H4 (cell line): ENCODE data around the gene LBP. TPM values are rescaled to one million over a fixed set of nuclear protein-coding genes. Genes with fewer than 3 reads are reported as not detected.
A peak's percentile ranks its signal among the peaks of the same experiment; 100 is the strongest.
"Not testable (repeated sequence)": the region's sequence is repeated elsewhere in the genome, so short reads cannot be mapped to it uniquely, and the experiment has no call there.

ENCODE experiments used
- DNase-seq: peaks from one replicate; pipeline ENCODE4 v3.0.0-alpha.2; 2015; ENCODE audit warnings: low spot score
- total RNA-seq: library from RNA; depleted of rRNA; stranded (reverse); fragments of >200 nt; shearing (Covaris generic); gene quantifications from 2 replicates; pipeline ENCODE4 v1.2.3, GENCODE V29; 2014; rRNA removed

LBP gene
- total RNA-seq, 1 experiment from 2014 or later = 0.06 TPM

- not testable (repeated sequence) for DNase-seq
These were observed 49.6 kb downstream of the LBP start for GRCh38 chr20:38395751-38396395.

DNA sequence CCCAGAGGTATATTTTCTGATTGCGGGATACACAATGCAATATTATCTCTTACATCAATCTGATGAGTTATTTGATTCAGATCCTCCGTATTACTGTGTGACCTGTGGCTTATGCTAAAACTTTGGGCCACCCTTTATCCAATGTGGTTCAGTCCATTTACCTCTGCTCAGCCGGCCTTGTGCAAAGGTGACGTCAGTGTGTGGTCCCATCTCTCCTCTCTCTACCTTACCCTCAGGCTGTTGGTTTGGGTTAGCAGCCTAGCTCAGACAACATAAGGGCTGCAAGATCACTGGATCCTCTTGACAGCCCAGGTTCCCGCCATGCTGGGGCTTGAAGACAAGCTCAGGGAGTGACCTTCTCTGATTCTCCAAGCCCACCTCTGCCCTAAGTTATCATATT lies 55.8 kb downstream of the LBP start:
- DNase-seq = no peak

DNA sequence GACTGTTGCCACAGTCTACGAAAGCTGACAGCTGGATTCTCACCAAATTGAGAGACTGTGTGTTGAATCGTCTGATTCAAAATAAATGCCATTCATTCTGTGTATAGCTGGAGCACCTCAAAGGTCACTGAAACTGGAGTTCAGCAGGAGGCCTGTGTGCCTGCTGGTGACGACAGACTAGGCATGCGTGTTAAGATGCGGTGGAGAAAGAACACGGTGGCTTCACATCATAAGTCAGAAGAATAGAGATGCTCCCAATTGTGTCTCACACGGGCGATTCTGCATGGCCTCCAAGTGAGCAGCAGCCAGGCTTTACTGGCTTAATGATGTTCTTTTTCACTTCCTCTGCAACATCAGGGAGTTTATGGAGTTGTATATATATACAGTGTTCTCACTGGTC lies 56.5 kb downstream of the LBP start:
- DNase-seq = no peak

GRCh38 chr20:38404016-38404415 lies 57.7 kb downstream of the LBP start:
- no peak for DNase-seq

- no peak for DNase-seq
These were observed 58.9 kb downstream of the LBP start for GRCh38 chr20:38405132-38405531.

GRCh38 chr20:38406476-38406875 lies 60.2 kb downstream of the LBP start:
- DNase-seq = no peak

DNA sequence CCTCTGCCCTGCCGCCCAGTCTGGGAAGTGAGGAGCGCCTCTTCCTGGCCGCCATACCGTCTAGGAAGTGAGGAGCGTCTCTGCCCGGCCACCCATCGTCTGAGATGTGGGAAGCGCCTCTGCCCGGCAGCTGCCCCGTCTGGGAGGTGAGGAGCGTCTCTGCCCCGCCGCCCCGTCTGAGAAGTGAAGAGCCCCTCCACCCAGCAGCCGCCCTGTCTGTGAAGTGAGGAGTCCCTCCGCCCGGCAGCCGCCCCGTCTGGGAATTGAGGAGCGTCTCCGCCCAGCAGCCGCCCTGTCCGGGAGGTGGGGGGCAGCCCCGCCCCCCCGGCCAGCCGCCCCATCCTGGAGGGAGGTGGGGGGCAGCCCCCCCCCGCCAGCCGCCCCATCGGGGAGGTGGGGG lies 61.0 kb downstream of the LBP start:
- DNase-seq = no peak

- DNase-seq = not testable (repeated sequence)
These were observed 61.5 kb downstream of the LBP start for GRCh38 chr20:38407822-38408221.

DNA sequence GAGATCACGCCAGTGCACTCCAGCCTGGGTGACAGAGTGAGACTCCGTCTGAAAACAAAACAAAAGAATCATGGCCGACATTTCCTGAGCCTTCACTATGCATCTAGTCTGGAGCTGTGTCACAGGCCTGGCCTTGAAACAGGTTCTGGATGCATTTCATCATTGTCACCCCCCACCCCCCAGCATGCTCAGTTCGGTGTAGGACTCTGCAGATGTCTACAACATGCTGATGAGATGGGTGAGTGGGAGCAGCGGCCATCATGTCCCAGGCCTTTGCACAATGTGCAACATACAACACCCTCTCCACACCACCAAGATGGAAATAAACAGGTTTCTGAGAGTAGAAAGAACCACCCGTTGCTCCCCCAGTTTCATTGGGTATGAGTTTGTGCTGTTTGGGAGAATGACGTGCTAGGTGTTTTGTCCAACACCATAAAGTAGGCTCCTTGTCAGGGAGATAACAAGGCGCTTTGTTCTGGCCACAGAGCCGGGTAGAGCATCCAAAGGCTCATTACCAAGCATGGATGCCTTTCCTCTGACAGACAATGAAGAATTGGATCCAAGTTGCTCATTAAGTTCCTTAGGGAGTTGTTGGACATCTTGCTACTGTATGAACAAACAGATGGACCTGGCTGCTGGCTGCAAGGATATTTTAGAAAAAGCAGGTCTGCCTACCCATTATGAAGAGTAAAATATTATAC lies 66.7 kb downstream of the LBP start:
- no peak for DNase-seq

- no peak for DNase-seq
These were observed 68.6 kb downstream of the LBP start for GRCh38 chr20:38414769-38415450.

DNA sequence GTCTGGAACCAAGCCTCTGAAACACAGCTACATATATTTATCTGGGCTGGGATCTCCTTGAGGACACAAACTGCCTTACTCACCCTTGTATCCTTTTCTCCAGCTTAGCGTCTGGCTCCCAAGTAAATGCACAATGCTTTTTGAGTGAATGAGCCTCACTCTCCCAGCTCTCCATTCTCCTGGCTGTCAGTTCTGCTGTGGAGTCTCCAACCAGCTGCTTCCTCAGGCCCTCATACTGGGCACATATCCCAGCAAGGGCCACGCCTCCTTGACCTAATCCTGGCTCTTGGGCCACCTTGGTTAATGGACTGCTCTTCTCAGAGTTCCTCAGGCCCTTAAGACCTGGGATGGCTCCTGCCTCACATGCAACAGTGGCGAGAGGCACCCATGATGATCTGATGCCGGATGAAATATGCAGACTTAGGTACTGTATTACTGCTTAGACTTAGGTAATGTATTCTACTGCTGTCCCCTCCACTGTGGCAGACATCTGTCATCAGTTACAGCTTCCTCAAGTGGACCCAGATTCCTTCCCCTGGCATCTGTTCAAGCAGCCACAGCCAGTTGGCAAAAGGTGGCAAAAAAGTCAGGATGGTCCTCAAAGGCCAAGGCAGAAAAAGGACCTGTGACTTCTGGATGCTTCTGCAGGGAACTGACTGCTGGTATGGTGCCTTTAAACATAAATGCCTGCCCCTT lies 72.4 kb downstream of the LBP start:
- no peak for DNase-seq

GRCh38 chr20:38420388-38421085 lies 74.3 kb downstream of the LBP start:
- no peak for DNase-seq

DNA sequence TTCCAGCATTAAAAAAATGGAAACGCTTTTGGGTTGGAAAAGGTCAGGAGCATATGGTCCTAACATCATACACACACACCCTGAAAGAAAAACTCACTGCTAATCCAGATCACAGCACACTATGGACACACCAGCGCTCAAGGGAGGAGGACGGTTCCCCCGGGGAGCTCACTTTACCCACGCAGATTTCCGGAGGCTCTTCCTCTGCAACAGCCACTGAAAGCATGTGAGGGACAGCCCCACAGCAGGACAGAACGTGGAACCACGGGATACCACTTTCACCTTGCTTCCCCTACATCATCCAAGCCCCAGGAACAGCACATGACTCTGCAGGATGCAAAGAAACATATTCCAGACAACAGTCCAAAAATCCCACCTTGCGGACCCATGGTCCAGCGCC lies 75.6 kb downstream of the LBP start:
- no peak for DNase-seq

- DNase-seq = no peak
These were observed 77.3 kb downstream of the LBP start for GRCh38 chr20:38423541-38423940.

DNA sequence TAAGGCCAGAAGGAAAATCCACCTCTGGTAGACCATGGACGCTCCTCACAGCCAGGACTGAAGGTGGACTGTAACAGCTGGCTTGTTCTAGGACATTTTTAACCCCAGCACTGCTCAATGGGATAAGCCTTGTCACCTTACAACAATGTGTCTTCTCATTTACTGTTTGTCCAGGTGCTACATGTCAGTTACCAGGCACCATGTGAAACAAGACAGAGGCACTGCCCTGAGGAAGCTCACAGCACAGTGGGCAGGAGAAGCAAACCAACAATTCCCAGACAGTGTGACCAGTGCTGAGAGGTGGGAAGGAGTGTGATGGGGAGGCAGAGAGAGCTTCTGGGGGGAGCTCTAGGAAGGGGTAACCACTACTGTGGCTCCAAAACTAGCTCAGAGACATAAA lies 78.1 kb downstream of the LBP start:
- no peak for DNase-seq

GRCh38 chr20:38426006-38426897 lies 80.0 kb downstream of the LBP start:
- peak; percentile 77 for DNase-seq

Other genes with a start within 250 kb of the LBP start
- 7.0 and 7.1 TPM in 2 replicates for gene TGM2, start 181.2 kb upstream of the LBP start, total RNA-seq
- gene KIAA1755, start 85.7 kb upstream of the LBP start, total RNA-seq = not detected in 2 replicates
- gene BPI, start 42.3 kb upstream of the LBP start, total RNA-seq = 0.10 TPM in 1 of 2 replicates, not detected in the other
- gene SNHG17, start 88.8 kb downstream of the LBP start, total RNA-seq = 6.1 and 6.7 TPM in 2 replicates
- gene RALGAPB, start 126.4 kb downstream of the LBP start, total RNA-seq = 14.0 and 15.1 TPM in 2 replicates
- gene ADIG, start 234.7 kb downstream of the LBP start, total RNA-seq = not detected in 2 replicates